Measurements from ENCODE around the gene PRR35.

Gene PRR35

GRCh38 chr16:531494-532125, 28.6 kb upstream of the PRR35 start:
- peaks cover 91% of the 10 kb centered on the region for H3K79me2 ChIP-seq (ENCODE audit: control insufficient read depth, low read length)
- peaks cover 14% of the 10 kb centered on the region for H4K20me1 ChIP-seq (ENCODE audit: control insufficient read depth, insufficient read depth, low read depth, low read length)
- peaks cover 36% of the 10 kb centered on the region for H3K36me3 ChIP-seq (ENCODE audit: control insufficient read depth, low read length)
- no peak overlapping the region for H3K4me2 ChIP-seq (ENCODE audit: low read length)
- no peak overlapping the region for H3K4me3 ChIP-seq (ENCODE audit: low read length)
- H3F3A ChIP-seq (ENCODE audit: control insufficient read depth, insufficient read depth), result no peaks in the 10 kb centered on the region
- peaks cover 14% of the 10 kb centered on the region for H3K4me1 ChIP-seq (ENCODE audit: control insufficient read depth, low read length)
- no peaks in the 10 kb centered on the region for H3K27me3 ChIP-seq (ENCODE audit: control insufficient read depth, low read length)
- H3K9me2 ChIP-seq (replicated peaks; ENCODE audit: control insufficient read depth, low read length), result no peaks in the 10 kb centered on the region
- H3K27ac ChIP-seq (ENCODE audit: low read depth, low read length), result no peak overlapping the region
- H3K9me3 ChIP-seq (ENCODE audit: control insufficient read depth, insufficient read depth, low read length), result no peaks in the 10 kb centered on the region
- TF ChIP-seq EZH2phosphoT487 (IDR thresholded peaks at IDR 0.05; ENCODE audit: borderline replicate concordance, low read length), result no peak
- TF ChIP-seq, protein P1, sequence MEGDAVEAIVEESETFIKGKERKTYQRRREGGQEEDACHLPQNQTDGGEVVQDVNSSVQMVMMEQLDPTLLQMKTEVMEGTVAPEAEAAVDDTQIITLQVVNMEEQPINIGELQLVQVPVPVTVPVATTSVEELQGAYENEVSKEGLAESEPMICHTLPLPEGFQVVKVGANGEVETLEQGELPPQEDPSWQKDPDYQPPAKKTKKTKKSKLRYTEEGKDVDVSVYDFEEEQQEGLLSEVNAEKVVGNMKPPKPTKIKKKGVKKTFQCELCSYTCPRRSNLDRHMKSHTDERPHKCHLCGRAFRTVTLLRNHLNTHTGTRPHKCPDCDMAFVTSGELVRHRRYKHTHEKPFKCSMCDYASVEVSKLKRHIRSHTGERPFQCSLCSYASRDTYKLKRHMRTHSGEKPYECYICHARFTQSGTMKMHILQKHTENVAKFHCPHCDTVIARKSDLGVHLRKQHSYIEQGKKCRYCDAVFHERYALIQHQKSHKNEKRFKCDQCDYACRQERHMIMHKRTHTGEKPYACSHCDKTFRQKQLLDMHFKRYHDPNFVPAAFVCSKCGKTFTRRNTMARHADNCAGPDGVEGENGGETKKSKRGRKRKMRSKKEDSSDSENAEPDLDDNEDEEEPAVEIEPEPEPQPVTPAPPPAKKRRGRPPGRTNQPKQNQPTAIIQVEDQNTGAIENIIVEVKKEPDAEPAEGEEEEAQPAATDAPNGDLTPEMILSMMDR (IDR thresholded peaks at IDR 0.05; ENCODE audit: low read depth, low read length, poor library complexity, severe bottlenecking), result no peak

GRCh38 chr16:533391-534123, 26.6 kb upstream of the PRR35 start:
- H3K4me2 ChIP-seq (ENCODE audit: low read length), result no peak overlapping the region
- no peaks in the 10 kb centered on the region for H3K27me3 ChIP-seq (ENCODE audit: control insufficient read depth, low read length)
- peaks cover 44% of the 10 kb centered on the region for H3K36me3 ChIP-seq (ENCODE audit: control insufficient read depth, low read length)
- no peak overlapping the region for H3K27ac ChIP-seq (ENCODE audit: low read depth, low read length)
- no peaks in the 10 kb centered on the region for H3F3A ChIP-seq (ENCODE audit: control insufficient read depth, insufficient read depth)
- H3K9me2 ChIP-seq (replicated peaks; ENCODE audit: control insufficient read depth, low read length), result no peaks in the 10 kb centered on the region
- no peak overlapping the region for H3K4me3 ChIP-seq (ENCODE audit: low read length)
- H3K79me2 ChIP-seq (ENCODE audit: control insufficient read depth, low read length), result peaks cover 99% of the 10 kb centered on the region
- H3K4me1 ChIP-seq (ENCODE audit: control insufficient read depth, low read length), result peaks cover 14% of the 10 kb centered on the region
- no peaks in the 10 kb centered on the region for H3K9me3 ChIP-seq (ENCODE audit: control insufficient read depth, insufficient read depth, low read length)
- H4K20me1 ChIP-seq (ENCODE audit: control insufficient read depth, insufficient read depth, low read depth, low read length), result peaks cover 14% of the 10 kb centered on the region
- no peak for TF ChIP-seq EZH2phosphoT487 (IDR thresholded peaks at IDR 0.05; ENCODE audit: borderline replicate concordance, low read length)
- TF ChIP-seq, protein P1 (IDR thresholded peaks at IDR 0.05; ENCODE audit: low read depth, low read length, poor library complexity, severe bottlenecking), result no peak

GRCh38 chr16:534135-534534, 26.1 kb upstream of the PRR35 start:
- TF ChIP-seq, protein P1 (IDR thresholded peaks at IDR 0.05; ENCODE audit: low read depth, low read length, poor library complexity, severe bottlenecking), result no peak
- no peak for TF ChIP-seq EZH2phosphoT487 (IDR thresholded peaks at IDR 0.05; ENCODE audit: borderline replicate concordance, low read length)
- no peaks in the 10 kb centered on the region for H3K27me3 ChIP-seq (ENCODE audit: control insufficient read depth, low read length)
- H3K4me2 ChIP-seq (ENCODE audit: low read length), result no peak overlapping the region
- H3K4me3 ChIP-seq (ENCODE audit: low read length), result no peak overlapping the region
- peaks cover 99% of the 10 kb centered on the region for H3K79me2 ChIP-seq (ENCODE audit: control insufficient read depth, low read length)
- no peak overlapping the region for H3K27ac ChIP-seq (ENCODE audit: low read depth, low read length)
- peaks cover 9% of the 10 kb centered on the region for H3K4me1 ChIP-seq (ENCODE audit: control insufficient read depth, low read length)
- peaks cover 46% of the 10 kb centered on the region for H3K36me3 ChIP-seq (ENCODE audit: control insufficient read depth, low read length)
- peaks cover 14% of the 10 kb centered on the region for H4K20me1 ChIP-seq (ENCODE audit: control insufficient read depth, insufficient read depth, low read depth, low read length)
- no peaks in the 10 kb centered on the region for H3K9me2 ChIP-seq (replicated peaks; ENCODE audit: control insufficient read depth, low read length)
- H3K9me3 ChIP-seq (ENCODE audit: control insufficient read depth, insufficient read depth, low read length), result no peaks in the 10 kb centered on the region
- no peaks in the 10 kb centered on the region for H3F3A ChIP-seq (ENCODE audit: control insufficient read depth, insufficient read depth)

Data from DOHH2 (cell line).